Liver (tissue), 9 donors: ENCODE measurements around the gene MMP28. TPM values are rescaled to one million over a fixed set of nuclear protein-coding genes. Genes with fewer than 3 reads are reported as not detected.

ENCODE experiments used
- DNase-seq: peaks from one replicate; pipeline ENCODE4 v3.0.0-alpha.2; 2017; ENCODE audit warnings: low spot score
- H3K27ac ChIP-seq, 2 donors: one replicate each; pipeline ENCODE4 v1.7.0; 2013; ENCODE audit warnings: inconsistent platforms in 2 of 2, low read length in 2 of 2, control low read depth in 1 of 2, low read depth in 1 of 2, mild to moderate bottlenecking in 1 of 2
- H3K27me3 ChIP-seq, 4 donors: one replicate each; pipeline versions ENCODE4 v1.6.1 to v1.7.0; 2013; ENCODE audit warnings: low read length in 3 of 4, inconsistent platforms in 1 of 4, mild to moderate bottlenecking in 1 of 4, moderate library complexity in 1 of 4; ENCODE audit not compliant: control insufficient read depth in 4 of 4, insufficient read depth in 4 of 4
- H3K36me3 ChIP-seq, 4 donors: one replicate each; pipeline versions ENCODE4 v1.6.1 to v1.7.0; 2013; ENCODE audit warnings: low read length in 3 of 4, mild to moderate bottlenecking in 3 of 4, low read depth in 1 of 4, moderate library complexity in 1 of 4; ENCODE audit not compliant: control insufficient read depth in 4 of 4, insufficient read depth in 3 of 4
- H3K4me1 ChIP-seq, 4 donors: one replicate each; pipeline versions ENCODE4 v1.6.1 to v1.7.0; 2013; ENCODE audit warnings: low read length in 3 of 4, mild to moderate bottlenecking in 3 of 4, moderate library complexity in 1 of 4; ENCODE audit not compliant: control insufficient read depth in 4 of 4, insufficient read depth in 4 of 4
- H3K4me3 ChIP-seq, 3 donors: one replicate each; pipeline versions ENCODE4 v1.6.1 to v1.7.0; 2013; ENCODE audit warnings: low read length in 3 of 3, control low read depth in 1 of 3, low read depth in 1 of 3, mild to moderate bottlenecking in 1 of 3
- H3K9ac ChIP-seq, 2 donors: one replicate each; pipeline ENCODE4 v1.7.0; 2013; ENCODE audit warnings: low read length in 2 of 2, mild to moderate bottlenecking in 2 of 2, moderate library complexity in 2 of 2, control low read depth in 1 of 2, low read depth in 1 of 2
- H3K9me3 ChIP-seq, 4 donors: one replicate each; pipeline versions ENCODE4 v1.6.1 to v1.7.0; 2013; ENCODE audit warnings: low read length in 3 of 4; ENCODE audit not compliant: control insufficient read depth in 4 of 4
- ATF3 ChIP-seq: IDR thresholded peaks from 2 replicates; pipeline ENCODE4 v1.6.1; 2016; ENCODE audit warnings: antibody characterized with exemption
- CTCF ChIP-seq: fragments of 150-350 bp; IDR thresholded peaks from 2 replicates; pipeline ENCODE4 v1.5.1; 2017; ENCODE audit warnings: improper control_type of control experiment, low read depth, low read length; ENCODE audit not compliant: missing input control
- EGR1 ChIP-seq, 2 donors: IDR thresholded peaks; 2 replicates each; pipeline ENCODE4 v1.6.1; 2016 to 2018; ENCODE audit warnings: antibody characterized with exemption in 2 of 2, low read depth in 2 of 2
- FOXA1 ChIP-seq: IDR thresholded peaks from 2 replicates; pipeline ENCODE4 v1.6.1; 2016; ENCODE audit warnings: antibody characterized with exemption
- FOXA2 ChIP-seq: IDR thresholded peaks from 2 replicates; pipeline ENCODE4 v1.6.1; 2016; ENCODE audit warnings: antibody characterized with exemption
- GABPA ChIP-seq, 2 donors: IDR thresholded peaks in 1 of 2; conservative IDR thresholded peaks in 1 of 2; 2 replicates each; pipeline ENCODE4 v1.6.1; 2016; ENCODE audit warnings: antibody characterized with exemption in 2 of 2, mild to moderate bottlenecking in 1 of 2, moderate library complexity in 1 of 2
- HNF4A ChIP-seq, 2 donors: conservative IDR thresholded peaks; 2 replicates each; pipeline ENCODE4 v1.6.1; 2016; ENCODE audit warnings: antibody characterized with exemption in 2 of 2, mild to moderate bottlenecking in 2 of 2
- HNF4G ChIP-seq: IDR thresholded peaks from 2 replicates; pipeline ENCODE4 v1.6.1; 2016; ENCODE audit warnings: antibody characterized with exemption
- NR2F2 ChIP-seq: IDR thresholded peaks from 2 replicates; pipeline ENCODE4 v1.6.1; 2016; ENCODE audit warnings: antibody characterized with exemption
- RAD21 ChIP-seq, 2 donors: IDR thresholded peaks; 2 replicates each; pipeline ENCODE4 v1.6.1; 2016; ENCODE audit warnings: antibody characterized with exemption in 2 of 2, mild to moderate bottlenecking in 2 of 2
- RXRA ChIP-seq, 2 donors: IDR thresholded peaks; 2 replicates each; pipeline ENCODE4 v1.6.1; 2017 to 2018; ENCODE audit warnings: antibody characterized with exemption in 2 of 2, mild to moderate bottlenecking in 1 of 2
- SP1 ChIP-seq: IDR thresholded peaks from 2 replicates; pipeline ENCODE4 v1.6.1; 2018; ENCODE audit warnings: antibody characterized with exemption, mild to moderate bottlenecking
- TAF1 ChIP-seq: conservative IDR thresholded peaks from 2 replicates; pipeline ENCODE4 v1.6.1; 2016; ENCODE audit warnings: antibody characterized with exemption, mild to moderate bottlenecking
- ZBTB33 ChIP-seq: IDR thresholded peaks from 2 replicates; pipeline ENCODE4 v1.6.1; 2016; ENCODE audit warnings: antibody characterized with exemption
- WGBS: extraction: QIAGEN DNeasy Blood & Tissue Kit; methylation state at CpG from one replicate; pipeline ENCODE4 v1.1.7; 2013; 5-methylcytosine and 5-hydroxymethylcytosine counted together
- polyA plus RNA-seq, 2 donors: library from polyadenylated mRNA; stranded (reverse) in 1 of 2; unstranded in 1 of 2; fragments of 200-250 nt in 1 of 2; fragments of >200 nt in 1 of 2; fragmentation: Nextera tagmentation in 1 of 2; extraction: Ambion mirVana in 1 of 2; gene quantifications; one replicate each; pipeline versions ENCODE4 v1.2.1 to v1.2.3, GENCODE V29; 2013 to 2015
- total RNA-seq, 2 donors: library from RNA; depleted of rRNA; stranded (reverse); fragments of >200 nt; gene quantifications; one replicate each; pipeline ENCODE4 v1.2.3, GENCODE V29; 2014
- TF ChIP-seq, protein P1 (sequence below): IDR thresholded peaks from 2 replicates; pipeline ENCODE4 v1.6.1; 2016; ENCODE audit warnings: antibody characterized with exemption, mild to moderate bottlenecking
- TF ChIP-seq, protein P2 (sequence below): IDR thresholded peaks from 2 replicates; pipeline ENCODE4 v1.6.1; 2016; ENCODE audit warnings: antibody characterized with exemption
- donor health status: healthy.
- donor health status: healthy.
- donor health status: healthy.
- donor health status: healthy.
- donor health status: healthy.

Gene MMP28
- total and polyA plus RNA-seq, 4 donors: 0.14 to 0.75 (median 0.44) TPM

DNA sequence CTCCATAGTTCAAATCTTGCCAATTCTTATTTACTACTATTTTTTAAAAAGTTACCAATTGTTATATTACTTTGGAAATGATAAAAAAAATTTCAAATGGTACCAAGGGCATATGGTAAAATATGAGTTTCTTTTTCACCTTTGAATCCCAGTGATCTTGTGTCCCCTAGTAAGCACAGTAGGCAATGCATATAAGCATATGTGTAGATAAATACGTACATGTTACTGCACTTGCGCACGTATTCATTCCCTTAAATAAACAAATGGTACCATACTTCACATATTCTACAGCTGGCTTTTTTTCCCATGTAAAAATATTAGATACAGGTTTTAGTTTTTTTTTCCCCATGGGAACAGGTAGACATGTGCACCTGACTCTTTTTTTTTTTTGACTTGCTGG, 45.7 kb upstream of the MMP28 start:
- TF ChIP-seq, protein P1, sequence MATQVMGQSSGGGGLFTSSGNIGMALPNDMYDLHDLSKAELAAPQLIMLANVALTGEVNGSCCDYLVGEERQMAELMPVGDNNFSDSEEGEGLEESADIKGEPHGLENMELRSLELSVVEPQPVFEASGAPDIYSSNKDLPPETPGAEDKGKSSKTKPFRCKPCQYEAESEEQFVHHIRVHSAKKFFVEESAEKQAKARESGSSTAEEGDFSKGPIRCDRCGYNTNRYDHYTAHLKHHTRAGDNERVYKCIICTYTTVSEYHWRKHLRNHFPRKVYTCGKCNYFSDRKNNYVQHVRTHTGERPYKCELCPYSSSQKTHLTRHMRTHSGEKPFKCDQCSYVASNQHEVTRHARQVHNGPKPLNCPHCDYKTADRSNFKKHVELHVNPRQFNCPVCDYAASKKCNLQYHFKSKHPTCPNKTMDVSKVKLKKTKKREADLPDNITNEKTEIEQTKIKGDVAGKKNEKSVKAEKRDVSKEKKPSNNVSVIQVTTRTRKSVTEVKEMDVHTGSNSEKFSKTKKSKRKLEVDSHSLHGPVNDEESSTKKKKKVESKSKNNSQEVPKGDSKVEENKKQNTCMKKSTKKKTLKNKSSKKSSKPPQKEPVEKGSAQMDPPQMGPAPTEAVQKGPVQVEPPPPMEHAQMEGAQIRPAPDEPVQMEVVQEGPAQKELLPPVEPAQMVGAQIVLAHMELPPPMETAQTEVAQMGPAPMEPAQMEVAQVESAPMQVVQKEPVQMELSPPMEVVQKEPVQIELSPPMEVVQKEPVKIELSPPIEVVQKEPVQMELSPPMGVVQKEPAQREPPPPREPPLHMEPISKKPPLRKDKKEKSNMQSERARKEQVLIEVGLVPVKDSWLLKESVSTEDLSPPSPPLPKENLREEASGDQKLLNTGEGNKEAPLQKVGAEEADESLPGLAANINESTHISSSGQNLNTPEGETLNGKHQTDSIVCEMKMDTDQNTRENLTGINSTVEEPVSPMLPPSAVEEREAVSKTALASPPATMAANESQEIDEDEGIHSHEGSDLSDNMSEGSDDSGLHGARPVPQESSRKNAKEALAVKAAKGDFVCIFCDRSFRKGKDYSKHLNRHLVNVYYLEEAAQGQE: no peak
- TF ChIP-seq HNF4G (no peak), TAF1 (no peak), RXRA (IDR thresholded peaks at IDR 0.05) (no peak), FOXA1 (no peak), RAD21 (IDR thresholded peaks at IDR 0.05) (no peak), NR2F2 (no peak), EGR1 (IDR thresholded peaks at IDR 0.05; ENCODE audit: low read depth in 2 of 2) (no peak), CTCF (no peak), GABPA (IDR thresholded peaks at IDR 0.05 in 1 of 2, conservative IDR thresholded peaks at IDR 0.05 in 1 of 2) (no peak)
- TF ChIP-seq, protein P2, sequence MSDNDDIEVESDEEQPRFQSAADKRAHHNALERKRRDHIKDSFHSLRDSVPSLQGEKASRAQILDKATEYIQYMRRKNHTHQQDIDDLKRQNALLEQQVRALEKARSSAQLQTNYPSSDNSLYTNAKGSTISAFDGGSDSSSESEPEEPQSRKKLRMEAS: no peak
- H3K27ac ChIP-seq: no peak overlapping the region
- no peaks in the 10 kb centered on the region for H3K4me1 ChIP-seq
- 98% methylated on average over 3 of the region's 3 CpGs for WGBS
- no peaks in the 10 kb centered on the region for H3K9me3 ChIP-seq
- no peaks in the 10 kb centered on the region for H3K27me3 ChIP-seq
- no peak overlapping the region for H3K9ac ChIP-seq
- H3K36me3 ChIP-seq: peaks cover 15 to 72% (median 54%) of the 10 kb centered on the region in 4 donors
- no peak for DNase-seq
- H3K4me3 ChIP-seq: no peak overlapping the region

- peaks cover 14 to 44% (median 40%) of the 10 kb centered on the region in 4 donors for H3K36me3 ChIP-seq
- no peak overlapping the region for H3K9ac ChIP-seq
- H3K9me3 ChIP-seq: no peaks in the 10 kb centered on the region
- H3K4me3 ChIP-seq: no peak overlapping the region
- TF ChIP-seq TAF1 (no peak), GABPA (IDR thresholded peaks at IDR 0.05 in 1 of 2, conservative IDR thresholded peaks at IDR 0.05 in 1 of 2) (no peak), ZBTB33 (no peak), RAD21 (IDR thresholded peaks at IDR 0.05) (no peak), SP1 (no peak), ATF3 (no peak), HNF4A (conservative IDR thresholded peaks at IDR 0.05) (no peak), FOXA2 (no peak), NR2F2 (no peak), RXRA (IDR thresholded peaks at IDR 0.05) (no peak), CTCF (no peak), EGR1 (IDR thresholded peaks at IDR 0.05; ENCODE audit: low read depth in 2 of 2) (no peak)
- H3K4me1 ChIP-seq: no peaks in the 10 kb centered on the region
- no peak for DNase-seq
- 96% methylated on average over 1 of the region's 1 CpG for WGBS
- H3K27ac ChIP-seq: no peak overlapping the region
- no peaks in the 10 kb centered on the region for H3K27me3 ChIP-seq
Measured at GRCh38 chr17:35825206-35825605, 29.8 kb upstream of the MMP28 start.
